ENCODE results near the gene PSEN2.

- TF ChIP-seq CTCF (conservative IDR thresholded peaks at IDR 0.05; ENCODE audit: low read depth, low read length) (no peak), EZH2 (IDR thresholded peaks at IDR 0.05; ENCODE audit: borderline replicate concordance, low read depth, low read length, poor library complexity, severe bottlenecking) (no peak)
Observed at GRCh38 chr1:226938903-226939437, 68.6 kb downstream of the PSEN2 start.

Data from A673 (cell line).